CD4-positive, alpha-beta T cell treated with Interleukin-10 for 1 hour (primary cell): ENCODE measurements around the gene SLC7A9.
"Not testable (repeated sequence)": the region's sequence is repeated elsewhere in the genome, so short reads cannot be mapped to it uniquely, and the experiment has no call there.

Experiments used
- DNase-seq: peaks from one replicate; pipeline ENCODE4 v3.0.0-alpha.2; 2020

Gene SLC7A9

GRCh38 chr19:32824191-32824751, 45.3 kb downstream of the SLC7A9 start:
- no peak for DNase-seq

GRCh38 chr19:32823747-32824102, 45.8 kb downstream of the SLC7A9 start:
- no peak for DNase-seq

- no peak for DNase-seq
Observed at GRCh38 chr19:32822916-32823746, 46.4 kb downstream of the SLC7A9 start.

- DNase-seq = no peak
Observed at GRCh38 chr19:32819419-32820400, 49.9 kb downstream of the SLC7A9 start.

GRCh38 chr19:32818536-32818935, 51.0 kb downstream of the SLC7A9 start:
- no peak for DNase-seq

GRCh38 chr19:32817569-32818476, 51.7 kb downstream of the SLC7A9 start:
- DNase-seq = no peak

- no peak for DNase-seq
Observed at GRCh38 chr19:32816555-32817099, 52.9 kb downstream of the SLC7A9 start.

GRCh38 chr19:32814624-32815023, 54.9 kb downstream of the SLC7A9 start:
- no peak for DNase-seq

- no peak for DNase-seq
Observed at GRCh38 chr19:32813862-32814425, 55.6 kb downstream of the SLC7A9 start.

- no peak for DNase-seq
Observed at GRCh38 chr19:32812571-32812970, 57.0 kb downstream of the SLC7A9 start.

GRCh38 chr19:32812036-32812435, 57.5 kb downstream of the SLC7A9 start:
- no peak for DNase-seq

GRCh38 chr19:32811151-32811550, 58.4 kb downstream of the SLC7A9 start:
- DNase-seq = no peak

GRCh38 chr19:32810452-32810851, 59.1 kb downstream of the SLC7A9 start:
- DNase-seq = no peak

GRCh38 chr19:32809754-32810153, 59.8 kb downstream of the SLC7A9 start:
- DNase-seq = no peak

GRCh38 chr19:32809254-32809653, 60.3 kb downstream of the SLC7A9 start:
- DNase-seq = no peak

- no peak for DNase-seq
Observed at GRCh38 chr19:32808236-32808635, 61.3 kb downstream of the SLC7A9 start.

GRCh38 chr19:32802840-32803239, 66.7 kb downstream of the SLC7A9 start:
- DNase-seq = no peak

GRCh38 chr19:32800754-32801153, 68.8 kb downstream of the SLC7A9 start:
- DNase-seq = no peak

- DNase-seq = no peak
Observed at GRCh38 chr19:32800191-32800590, 69.4 kb downstream of the SLC7A9 start.

- no peak for DNase-seq
Observed at GRCh38 chr19:32798201-32798600, 71.4 kb downstream of the SLC7A9 start.

- DNase-seq = no peak
Observed at GRCh38 chr19:32789429-32789828, 80.1 kb downstream of the SLC7A9 start.

GRCh38 chr19:32787895-32788294, 81.7 kb downstream of the SLC7A9 start:
- not testable (repeated sequence) for DNase-seq
